DMS153 treated with DMSO at 0.1 percent for 48 hours (cell line): ENCODE data around the gene MAPRE2.
A peak's percentile ranks its signal among the peaks of the same experiment; 100 is the strongest.

Source experiments
- DNase-seq: peaks from one replicate; lab custom pipeline; 2025; ENCODE audit not compliant: unreplicated experiment; lab: John Stamatoyannopoulos, UW

MAPRE2 gene

DNA sequence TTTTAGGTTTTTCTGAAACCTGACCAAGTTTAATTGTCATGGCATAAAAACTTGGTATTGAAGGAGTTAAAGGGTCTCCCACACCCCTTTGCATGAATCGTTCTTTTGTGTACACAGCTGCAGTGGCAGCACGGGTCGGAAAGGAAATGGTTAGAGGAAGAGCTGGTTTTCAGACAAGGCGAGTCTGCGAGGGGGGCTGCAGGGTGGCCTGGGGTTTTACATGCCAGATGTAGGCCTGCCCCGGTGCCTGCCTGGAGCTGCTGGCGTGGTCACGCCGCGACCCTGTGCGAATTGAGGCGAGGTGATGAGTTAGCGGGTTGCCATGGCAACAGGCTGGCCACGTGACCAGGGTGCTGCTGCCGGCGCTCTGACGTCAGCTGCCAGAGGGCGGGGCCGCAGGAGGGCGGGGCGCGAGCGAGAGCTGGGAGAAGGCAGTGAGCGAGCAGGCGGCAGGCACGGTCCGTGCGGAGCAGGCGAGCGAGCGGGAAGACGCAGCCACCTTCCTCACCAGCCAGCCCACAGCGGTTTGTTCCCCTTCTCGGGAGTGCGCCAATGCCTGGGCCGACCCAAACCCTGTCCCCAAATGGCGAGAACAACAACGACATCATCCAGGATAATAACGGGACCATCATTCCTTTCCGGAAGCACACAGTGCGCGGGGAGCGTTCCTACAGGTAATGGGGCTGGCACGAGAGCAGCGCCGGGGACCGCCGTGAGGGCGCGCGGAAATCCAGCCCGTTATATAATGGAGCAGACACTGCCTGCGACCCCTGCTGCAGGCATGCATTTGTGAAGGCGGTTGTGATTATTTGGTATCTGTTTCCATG is at the start of gene MAPRE2:
MAPRE2 (plus strand) TSS at position 426 of the 827 bp plus-strand sequence; CDS start at position 553, 127 bp downstream.
- DNase-seq = peak; percentile 93

DNA sequence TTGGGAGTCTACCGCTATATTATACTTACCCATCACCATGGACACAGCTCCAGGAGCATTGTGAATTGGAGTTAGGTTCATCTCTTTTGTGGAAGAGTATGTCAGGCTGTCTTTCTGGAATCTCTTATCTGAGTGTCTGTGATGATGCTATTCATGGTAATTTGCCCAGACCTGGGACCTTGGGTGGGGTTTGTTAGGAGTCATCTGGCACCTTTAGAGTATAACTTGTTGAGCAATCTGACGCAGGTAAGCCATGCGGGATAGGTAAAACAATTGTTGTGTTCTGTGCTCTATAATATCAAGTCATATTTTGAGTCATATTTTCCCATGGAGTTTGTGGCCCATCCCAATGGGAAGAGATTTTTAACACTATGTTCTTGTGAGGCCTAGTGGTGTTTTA is 49.7 kb upstream of the MAPRE2 start:
- no peak for DNase-seq

DNA sequence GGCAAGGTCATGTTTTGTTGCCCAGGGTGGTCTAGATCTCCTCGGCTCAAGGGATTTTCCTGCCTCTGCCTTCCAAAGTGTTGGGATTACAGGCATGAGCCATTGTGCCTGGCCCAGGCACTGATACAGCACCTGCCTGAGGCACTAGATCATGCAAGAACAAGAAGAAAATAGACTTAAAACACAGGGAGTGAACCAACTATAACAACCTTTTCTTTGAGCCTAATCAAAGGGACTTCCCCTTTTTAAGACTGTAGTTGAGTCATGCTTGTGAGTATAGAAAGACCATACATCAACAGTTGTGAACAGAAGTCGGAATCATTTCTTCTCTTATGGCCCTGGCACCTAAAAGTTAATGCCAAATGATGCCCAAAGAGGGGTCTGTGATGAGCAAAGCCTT is 47.9 kb upstream of the MAPRE2 start:
- DNase-seq = no peak

DNA sequence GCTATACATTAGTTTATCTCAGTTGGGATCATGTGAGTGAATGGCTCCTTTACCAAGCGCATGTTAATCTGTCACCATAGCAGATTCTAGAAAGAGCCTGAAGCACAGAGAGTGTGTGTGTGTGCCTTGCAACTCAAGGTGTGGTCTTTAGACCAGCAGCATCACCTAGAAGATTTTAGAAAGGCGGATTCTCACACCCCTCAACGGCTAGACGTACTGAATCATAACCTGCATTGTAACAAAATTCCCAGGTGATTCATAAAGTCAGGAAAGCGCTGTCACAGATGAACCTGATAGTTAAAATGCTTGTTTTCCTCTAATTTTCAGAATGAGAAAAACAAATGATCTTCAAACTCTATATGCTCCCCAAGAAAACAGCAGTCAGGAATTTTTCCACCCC is 45.5 kb upstream of the MAPRE2 start:
- DNase-seq = no peak

DNA sequence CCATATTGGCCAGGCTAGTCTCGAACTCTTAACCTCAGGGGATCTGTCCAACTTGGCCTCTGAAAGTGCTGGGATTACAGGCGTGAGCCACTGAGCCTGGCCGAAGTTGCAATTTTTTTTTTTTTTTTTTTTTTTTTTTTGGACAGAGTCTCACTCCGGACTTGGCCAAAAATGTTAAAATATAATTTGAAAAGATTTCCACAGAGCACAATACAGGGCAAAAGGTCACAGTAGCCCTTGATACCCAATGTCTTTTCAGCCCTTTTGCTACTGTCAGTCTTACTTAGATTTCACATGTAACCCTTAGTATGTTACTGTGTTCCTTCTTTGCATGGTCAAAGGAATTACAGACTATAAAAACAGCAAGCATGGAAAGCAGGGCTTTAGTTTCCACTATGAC is 42.6 kb upstream of the MAPRE2 start:
- no peak for DNase-seq

DNA sequence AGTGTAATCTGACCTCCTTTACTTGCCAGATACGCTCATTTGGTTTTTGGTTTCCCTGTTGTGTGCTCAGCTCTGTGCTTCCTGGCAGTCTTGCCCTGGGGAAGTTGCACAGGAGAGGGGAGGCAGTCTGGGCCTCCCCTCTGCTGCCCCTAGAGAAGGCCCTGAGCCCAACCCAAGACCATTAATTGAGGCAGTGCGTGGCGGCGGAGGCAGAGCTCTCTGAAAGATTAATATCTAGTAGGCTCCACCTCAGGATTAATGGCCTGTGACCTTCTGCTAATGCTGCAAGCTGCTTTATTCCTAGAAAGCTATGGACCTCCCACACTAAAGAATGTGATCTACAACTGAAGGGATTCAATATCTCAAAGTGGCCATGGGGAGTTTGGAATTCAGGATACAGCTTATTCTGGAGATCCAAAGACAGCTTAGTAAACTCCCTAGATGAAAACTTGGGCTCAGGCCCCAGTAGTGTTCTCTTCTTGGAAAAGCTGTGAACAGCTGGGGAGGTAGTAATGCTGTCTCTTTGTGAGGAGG is 41.4 kb upstream of the MAPRE2 start:
- DNase-seq = no peak

DNA sequence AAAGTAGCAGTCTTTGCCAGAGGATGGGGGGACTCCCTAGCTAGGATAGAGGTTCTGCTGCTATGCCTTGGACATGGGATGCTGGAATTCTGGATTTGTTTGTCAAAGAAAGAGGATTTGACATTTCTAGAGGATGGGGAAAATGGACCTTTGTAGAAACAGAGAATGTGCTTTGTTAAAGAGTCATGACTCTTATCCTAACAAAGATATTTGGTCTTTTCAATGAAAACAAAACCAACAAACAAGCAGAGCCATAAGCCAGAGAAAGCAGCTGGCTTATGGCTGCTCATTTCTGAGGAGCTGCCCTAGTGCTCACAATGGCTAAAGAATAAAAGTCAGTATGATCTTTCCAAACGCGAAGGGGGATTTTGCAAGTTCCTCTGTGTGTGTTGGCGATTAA is 40.8 kb upstream of the MAPRE2 start:
- no peak for DNase-seq

DNA sequence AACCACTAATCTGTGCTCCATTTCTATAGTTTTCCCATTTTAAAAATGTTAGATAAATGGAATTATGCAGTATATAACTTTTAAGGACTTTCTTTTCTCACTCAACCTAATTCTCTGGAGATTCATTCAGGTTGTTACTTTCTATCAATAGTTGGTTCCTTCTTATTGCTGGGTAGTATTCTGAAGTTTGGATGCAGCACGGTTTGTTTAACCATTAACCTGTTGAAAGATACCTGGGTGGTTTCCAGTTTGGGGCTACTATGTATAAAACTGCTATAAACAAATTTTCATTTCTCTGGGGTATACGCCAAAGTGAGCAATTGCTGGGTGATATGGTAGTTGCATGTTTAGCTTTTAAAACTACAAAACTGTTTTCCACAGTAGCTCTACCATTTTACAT is 39.1 kb upstream of the MAPRE2 start:
- no peak for DNase-seq

DNA sequence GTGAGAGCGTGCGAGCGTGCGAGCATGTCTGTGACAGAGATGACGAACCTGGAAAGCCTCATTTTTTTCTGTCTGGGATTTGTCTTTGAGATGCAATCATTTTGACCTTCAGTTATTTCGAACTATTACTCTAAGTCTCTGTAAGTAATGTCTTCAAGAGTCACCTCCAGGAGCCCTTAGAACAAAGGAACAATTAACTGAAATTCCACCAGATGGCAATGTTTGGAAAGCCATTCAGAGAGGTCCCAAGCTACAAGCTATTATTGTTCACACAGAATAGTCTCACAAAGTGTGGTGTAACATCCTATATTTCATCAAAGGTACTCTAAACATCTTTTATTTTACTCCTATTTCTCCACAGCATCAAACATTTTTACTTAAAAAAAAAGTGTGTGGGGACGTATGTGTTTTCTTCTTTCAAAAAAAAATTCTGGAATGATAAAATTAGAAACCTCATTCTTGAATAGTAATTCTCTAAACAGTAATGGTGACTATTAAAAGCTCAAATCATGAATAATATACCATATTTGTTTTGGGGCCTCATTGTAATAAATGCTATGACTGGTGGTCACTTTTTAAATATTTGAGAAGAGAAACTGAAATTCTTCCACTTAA is 35.1 kb upstream of the MAPRE2 start:
- DNase-seq = peak; percentile 53

DNA sequence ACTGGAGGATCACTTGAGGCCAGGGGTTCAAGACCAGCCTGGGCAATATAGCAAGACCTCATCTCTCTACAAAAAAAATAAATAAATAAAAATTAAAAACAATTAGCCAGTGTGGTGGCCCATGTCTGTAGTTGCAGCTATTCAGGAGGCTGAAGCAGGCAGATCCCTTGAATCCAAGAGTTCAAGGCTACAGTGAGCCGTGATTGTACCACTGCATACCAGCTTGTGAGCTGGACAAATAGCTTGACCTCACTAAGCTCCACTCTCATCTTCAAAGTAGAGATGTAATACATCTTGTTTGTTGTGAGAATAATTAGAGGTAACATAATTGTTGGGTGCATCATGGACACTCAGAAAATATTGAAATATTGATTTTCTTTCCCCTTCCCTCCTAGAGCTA is 31.1 kb upstream of the MAPRE2 start:
- DNase-seq = no peak

DNA sequence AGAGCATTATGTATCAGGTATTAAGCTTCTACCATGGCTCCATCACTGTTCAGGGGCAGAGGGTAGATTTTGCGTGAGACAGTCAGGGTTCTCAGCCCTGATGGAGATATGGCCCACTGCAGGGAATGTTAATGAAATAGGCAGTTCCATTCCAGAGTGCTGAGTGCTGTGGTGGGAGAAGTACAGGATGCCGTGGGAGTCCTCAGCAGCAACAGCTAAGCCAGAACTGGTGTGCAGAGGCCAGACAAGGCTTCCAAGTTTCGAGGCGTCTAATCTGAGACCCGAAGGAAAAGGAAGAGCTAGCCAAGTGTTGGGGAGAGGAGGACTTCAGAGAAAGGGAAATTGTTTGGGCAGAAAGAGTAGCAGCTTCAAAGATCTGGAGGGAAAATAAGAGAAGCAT is 30.2 kb upstream of the MAPRE2 start:
- no peak for DNase-seq

DNA sequence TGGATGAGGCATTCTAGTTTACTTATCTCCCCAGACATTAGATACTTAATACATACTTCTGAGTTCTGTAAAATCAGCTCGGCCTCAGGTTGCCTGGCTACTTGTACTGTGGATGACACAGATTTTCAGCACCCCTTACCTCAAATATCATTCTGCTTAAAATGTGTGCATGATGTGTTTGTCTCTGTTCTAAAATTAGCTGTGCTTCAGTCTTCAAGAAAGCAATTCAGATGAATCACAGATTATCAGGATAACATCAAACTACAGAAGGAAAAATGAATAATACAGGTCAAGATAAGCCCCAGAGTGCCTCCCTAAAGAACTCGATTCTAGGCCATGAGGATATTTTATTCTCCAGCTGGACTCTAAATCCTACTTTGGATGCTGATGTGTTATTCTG is 21.3 kb upstream of the MAPRE2 start:
- no peak for DNase-seq

DNA sequence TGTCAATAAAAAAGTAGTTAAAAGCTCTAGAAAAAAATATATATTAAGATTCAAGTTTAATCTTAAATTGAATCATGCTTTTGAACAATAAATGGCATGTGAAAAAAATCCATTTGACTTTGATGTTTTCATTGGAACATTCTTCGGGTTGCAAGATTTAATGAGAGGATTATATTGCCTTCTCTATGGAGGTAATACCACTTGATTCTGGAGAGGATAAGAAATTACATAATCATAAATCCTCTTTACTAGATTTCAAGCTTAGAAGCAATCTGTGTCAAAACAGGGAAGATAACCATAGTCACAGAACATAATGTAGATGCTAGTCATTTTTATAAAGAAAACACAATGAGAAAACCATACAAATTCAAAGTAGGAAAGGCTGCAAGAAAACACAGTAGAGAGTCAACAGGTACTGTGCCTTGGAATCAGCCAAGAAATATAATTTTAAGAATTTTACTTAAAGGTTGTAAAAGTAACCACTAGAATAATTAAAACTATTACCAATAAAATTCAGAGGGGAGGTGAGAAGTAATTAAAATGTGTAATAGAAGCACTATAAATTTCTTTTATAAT is 18.7 kb upstream of the MAPRE2 start:
- DNase-seq = no peak

DNA sequence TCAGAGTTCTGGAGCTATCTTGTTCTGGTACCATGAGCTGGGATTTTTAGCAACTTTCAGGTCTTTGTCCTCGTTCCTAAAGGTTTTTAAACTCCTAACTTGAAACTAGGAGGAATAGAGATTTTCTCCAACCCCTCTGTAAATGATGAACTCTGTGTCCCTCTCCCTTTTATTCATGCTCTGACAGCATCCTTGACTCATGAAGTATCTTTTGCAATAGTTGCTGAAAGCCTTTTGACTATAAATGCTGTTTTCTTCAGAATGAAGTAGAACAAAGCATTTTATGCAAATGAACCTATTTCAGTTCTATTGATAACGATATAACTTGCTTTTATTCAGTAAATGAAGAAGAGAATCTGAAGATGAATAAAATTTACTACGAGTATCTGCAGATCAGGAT is 17.0 kb upstream of the MAPRE2 start:
- DNase-seq = no peak

DNA sequence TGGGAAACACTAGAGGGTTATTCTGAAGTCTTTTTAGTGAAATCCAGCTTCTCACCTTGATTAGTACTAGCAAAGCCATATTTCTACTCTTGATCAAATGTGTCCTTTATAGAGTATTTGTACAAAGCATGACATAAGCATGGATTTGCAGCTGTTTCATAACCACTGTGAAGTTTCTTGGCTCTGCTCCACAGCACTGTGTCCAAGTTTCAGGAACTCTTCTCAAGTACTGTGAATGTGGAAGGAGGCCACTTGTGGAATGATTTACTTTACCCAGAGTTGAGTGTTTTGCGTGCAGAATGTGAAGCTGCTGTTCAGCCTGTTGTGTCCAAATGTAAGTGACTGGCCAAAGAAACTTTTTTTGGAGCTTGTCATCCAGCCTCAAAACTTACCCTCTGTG is 16.2 kb upstream of the MAPRE2 start:
- no peak for DNase-seq

DNA sequence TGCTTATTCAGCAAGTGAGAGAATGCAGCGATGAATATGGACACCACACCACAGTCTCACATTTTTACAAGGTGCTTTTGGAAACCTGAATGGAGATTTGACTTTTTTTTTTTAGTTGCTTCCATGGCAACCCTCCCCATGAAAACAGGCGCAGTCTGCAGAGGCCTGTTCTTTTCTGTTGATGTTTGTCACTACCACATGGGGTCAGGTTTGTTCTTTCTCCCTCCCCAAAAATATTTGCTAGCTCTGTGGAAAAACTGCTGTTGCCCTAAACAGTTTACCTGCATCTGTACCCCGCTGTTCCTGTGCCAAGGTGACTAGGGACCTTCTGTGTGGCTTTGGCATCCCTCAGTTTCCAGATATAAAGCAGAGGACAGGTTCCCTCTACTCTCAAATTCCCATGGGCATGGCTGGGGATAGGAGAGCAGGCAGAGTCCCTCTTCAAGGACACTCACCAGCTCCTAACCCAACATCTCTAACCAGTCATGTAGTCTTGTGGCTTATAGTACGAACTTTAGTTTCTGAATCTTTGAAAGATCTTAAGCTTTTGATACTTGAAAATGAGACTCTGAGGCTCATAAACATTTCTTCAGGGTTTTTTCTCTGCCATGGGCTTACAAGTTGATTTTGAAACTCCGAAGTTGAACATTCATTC is 14.7 kb upstream of the MAPRE2 start:
- no peak for DNase-seq

DNA sequence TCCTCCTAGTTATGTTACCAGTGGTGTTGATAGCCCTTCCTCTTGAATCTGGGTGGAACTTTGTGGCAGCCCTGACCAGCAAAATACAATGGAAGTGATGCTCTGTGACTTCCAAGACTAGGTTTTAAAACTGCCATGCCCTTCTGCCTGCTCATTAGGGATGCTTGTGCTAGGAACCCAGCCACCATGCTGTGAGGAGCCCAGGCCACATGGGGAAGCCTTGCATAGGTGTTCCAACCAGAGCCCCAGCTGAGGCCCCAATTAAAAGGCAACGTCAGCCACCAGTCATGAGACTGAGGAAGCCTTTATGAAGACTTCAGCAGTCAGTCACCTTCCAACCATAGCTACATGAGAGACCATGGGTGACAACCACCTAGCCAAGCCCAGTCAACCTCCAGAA is 14.0 kb upstream of the MAPRE2 start:
- no peak for DNase-seq

DNA sequence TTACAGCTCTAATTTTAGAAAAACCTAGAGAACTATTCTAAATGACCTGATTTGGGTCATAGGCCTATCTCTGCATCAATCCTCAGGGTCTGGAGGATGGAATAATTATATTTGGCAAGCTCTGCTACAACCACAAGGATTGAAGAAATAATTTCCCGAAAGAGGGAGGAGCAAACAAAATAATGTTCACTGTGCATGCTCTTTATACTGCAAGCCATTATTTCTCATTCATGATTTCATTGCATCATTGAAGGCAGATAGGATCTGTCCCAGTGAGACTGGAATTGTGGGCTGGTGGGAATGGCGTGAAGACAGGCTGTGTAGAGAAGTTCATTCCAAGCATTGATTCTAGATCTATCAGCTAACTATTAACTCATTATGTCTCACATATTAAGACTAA is 12.7 kb upstream of the MAPRE2 start:
- DNase-seq = no peak

DNA sequence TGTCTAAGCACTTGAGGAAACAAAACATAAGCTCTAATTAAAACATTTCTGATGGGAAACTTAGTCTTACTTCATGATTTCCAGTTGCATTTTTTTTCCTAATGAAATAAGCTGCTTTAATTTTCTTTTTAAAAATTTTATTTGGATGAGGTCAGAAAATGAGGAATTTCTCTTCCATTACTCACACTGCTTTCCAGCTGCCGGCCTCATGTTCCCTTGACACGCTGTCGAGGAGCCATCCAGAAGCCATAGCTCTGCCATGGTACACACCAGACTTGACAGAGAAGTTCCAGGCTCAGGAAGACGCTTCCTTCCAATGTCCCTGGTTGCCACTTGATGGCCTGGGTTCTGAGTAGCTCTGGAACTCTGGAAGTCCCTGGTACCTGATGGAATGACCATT is 12.1 kb upstream of the MAPRE2 start:
- no peak for DNase-seq

DNA sequence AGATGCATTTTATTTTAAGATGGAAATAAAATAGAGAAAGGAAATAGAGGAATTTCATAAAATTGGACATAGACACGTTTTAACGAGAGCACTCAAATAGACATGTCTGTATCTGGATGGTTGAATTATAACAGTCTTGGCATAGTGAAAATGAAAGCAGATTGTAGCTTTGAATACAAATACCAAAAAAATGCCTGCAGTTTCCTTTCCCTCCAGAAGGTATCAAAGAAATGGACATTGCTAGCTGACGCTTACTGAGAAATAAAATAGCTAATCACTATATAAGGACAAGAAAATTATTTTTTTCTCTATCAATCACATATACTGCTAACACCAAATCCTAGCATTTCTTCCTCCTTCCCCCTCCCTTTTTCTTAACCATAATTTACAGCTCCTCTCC is 11.4 kb upstream of the MAPRE2 start:
- DNase-seq = no peak

DNA sequence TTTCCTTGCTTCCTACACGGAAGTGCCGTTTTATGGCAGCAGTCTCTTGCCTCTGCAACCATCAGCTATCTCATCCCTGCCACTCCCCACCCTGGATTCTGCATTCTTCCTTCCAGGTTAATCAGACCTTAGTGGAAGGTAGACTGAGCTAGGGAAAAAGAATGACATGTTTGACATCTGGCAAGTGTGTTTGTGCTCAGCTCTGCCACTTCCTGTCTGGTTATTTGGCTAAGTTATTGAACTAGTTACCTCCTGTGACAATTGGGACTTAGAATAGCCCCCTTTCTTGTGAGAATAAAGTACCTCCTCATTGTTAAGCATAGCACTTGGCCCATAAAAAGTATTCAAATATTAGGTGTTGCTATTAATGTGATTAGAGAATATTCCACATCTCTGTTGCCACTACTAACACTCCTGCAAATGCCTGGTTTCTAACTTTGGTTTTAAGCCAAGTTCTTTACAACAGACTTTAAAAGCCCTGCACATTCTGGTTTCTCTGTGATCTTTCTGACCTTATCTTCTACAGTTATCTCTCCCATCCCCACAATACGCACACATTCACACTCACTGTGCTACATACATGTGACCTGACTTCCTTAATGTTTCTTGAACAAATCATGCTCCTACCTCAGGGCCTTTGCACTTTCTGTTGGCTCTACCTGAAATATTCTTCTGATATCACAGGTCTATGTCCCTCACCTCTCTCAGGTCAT is 10.8 kb upstream of the MAPRE2 start:
- DNase-seq = peak; percentile 31
